GM12878 (cell line): ENCODE data around the gene DCX.

Experiments used
- CTCF ChIP-seq, 3 experiments: IDR thresholded peaks in 2 of 3; conservative IDR thresholded peaks in 1 of 3; 2 replicates each; pipeline ENCODE4 v1.5.1; 2011; ENCODE audit warnings: low read depth in 3 of 3, low read length in 3 of 3, mild to moderate bottlenecking in 3 of 3, control low read depth in 2 of 3, moderate library complexity in 2 of 3, inconsistent platforms in 1 of 3, mixed read lengths in 1 of 3; ENCODE audit not compliant: control insufficient read depth in 2 of 3, insufficient read depth in 1 of 3; ENCODE audit errors: extremely low read depth in 1 of 3
- NBN ChIP-seq: fragments of 450-650 bp; IDR thresholded peaks from 2 replicates; pipeline ENCODE4 v1.6.1; 2016
- NRF1 ChIP-seq: conservative IDR thresholded peaks from 2 replicates; pipeline ENCODE4 v1.6.1; 2011; ENCODE audit warnings: mild to moderate bottlenecking, low read depth, low read length, improper control_type of control experiment
- POLR2A ChIP-seq: IDR thresholded peaks from 2 replicates; pipeline ENCODE4 v1.6.1; 2011; ENCODE audit warnings: low read depth, mild to moderate bottlenecking, low read length
- SMC3 ChIP-seq: IDR thresholded peaks from 2 replicates; pipeline ENCODE4 v1.6.1; 2011; ENCODE audit warnings: low read length, improper control_type of control experiment, borderline replicate concordance
- SREBF2 ChIP-seq: IDR thresholded peaks from 2 replicates; pipeline ENCODE4 v1.6.1; 2012; ENCODE audit warnings: mild to moderate bottlenecking, low read length
- TF ChIP-seq, protein P1 (sequence below): fragments of 450-650 bp; IDR thresholded peaks from 2 replicates; pipeline ENCODE4 v1.6.1; 2014; ENCODE audit warnings: mild to moderate bottlenecking
- TF ChIP-seq, protein P2 (sequence below): IDR thresholded peaks from 2 replicates; pipeline ENCODE4 v1.6.1; 2011; ENCODE audit warnings: borderline replicate concordance, low read depth, mild to moderate bottlenecking, moderate library complexity, low read length; ENCODE audit not compliant: insufficient read depth, poor library complexity, severe bottlenecking

DNA sequence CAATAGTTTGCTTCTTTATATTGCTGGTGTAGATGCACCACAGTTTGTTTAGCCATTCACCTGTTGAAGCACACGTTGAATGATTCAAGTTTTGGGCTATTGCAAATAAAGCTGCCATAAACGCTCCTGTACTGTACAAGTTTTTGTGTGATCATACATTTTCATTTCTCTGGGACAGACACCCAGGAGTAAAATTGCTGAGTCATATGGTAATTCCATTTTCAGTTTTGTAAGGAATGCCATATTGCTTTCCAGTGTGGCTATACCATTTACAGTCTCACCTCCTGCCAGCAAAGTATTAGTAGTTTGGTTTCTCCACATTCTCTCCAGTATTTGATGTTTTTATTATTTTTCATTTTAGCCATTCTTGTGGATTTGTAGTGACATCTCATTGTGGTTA, 109.7 kb downstream of the DCX start:
- TF ChIP-seq, protein P1, sequence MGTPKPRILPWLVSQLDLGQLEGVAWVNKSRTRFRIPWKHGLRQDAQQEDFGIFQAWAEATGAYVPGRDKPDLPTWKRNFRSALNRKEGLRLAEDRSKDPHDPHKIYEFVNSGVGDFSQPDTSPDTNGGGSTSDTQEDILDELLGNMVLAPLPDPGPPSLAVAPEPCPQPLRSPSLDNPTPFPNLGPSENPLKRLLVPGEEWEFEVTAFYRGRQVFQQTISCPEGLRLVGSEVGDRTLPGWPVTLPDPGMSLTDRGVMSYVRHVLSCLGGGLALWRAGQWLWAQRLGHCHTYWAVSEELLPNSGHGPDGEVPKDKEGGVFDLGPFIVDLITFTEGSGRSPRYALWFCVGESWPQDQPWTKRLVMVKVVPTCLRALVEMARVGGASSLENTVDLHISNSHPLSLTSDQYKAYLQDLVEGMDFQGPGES, result no peak
- TF ChIP-seq NBN (no peak), SMC3 (no peak), POLR2A (no peak), SREBF2 (no peak), CTCF (IDR thresholded peaks at IDR 0.05 in 2 of 3, conservative IDR thresholded peaks at IDR 0.05 in 1 of 3; ENCODE audit: control insufficient read depth in 2 of 3, extremely low read depth in 1 of 3, insufficient read depth in 1 of 3, low read depth in 3 of 3, low read length in 3 of 3) (no peak), NRF1 (no peak)
- TF ChIP-seq, protein P2, sequence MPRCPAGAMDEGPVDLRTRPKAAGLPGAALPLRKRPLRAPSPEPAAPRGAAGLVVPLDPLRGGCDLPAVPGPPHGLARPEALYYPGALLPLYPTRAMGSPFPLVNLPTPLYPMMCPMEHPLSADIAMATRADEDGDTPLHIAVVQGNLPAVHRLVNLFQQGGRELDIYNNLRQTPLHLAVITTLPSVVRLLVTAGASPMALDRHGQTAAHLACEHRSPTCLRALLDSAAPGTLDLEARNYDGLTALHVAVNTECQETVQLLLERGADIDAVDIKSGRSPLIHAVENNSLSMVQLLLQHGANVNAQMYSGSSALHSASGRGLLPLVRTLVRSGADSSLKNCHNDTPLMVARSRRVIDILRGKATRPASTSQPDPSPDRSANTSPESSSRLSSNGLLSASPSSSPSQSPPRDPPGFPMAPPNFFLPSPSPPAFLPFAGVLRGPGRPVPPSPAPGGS, result no peak
